ENCODE data around the gene TDRD10. TPM values are rescaled to one million over a fixed set of nuclear protein-coding genes. Genes with fewer than 3 reads are reported as not detected.

Gene TDRD10
- total RNA-seq, 1 donor from 2014 or later = 4.9 TPM

GRCh38 chr1:154550657-154551056 lies 48.6 kb downstream of the TDRD10 start:
- Histone ChIP-seq H3K4me1 (peaks cover 31% of the 10 kb centered on the region), H3K9me3 (no peaks in the 10 kb centered on the region), H3K36me3 (peaks cover 0 to 64% of the 10 kb centered on the region in 2 donors), H3K27ac (no peak overlapping the region), H3K4me3 (no peak overlapping the region), H3K27me3 (no peaks in the 10 kb centered on the region)
- TF ChIP-seq POLR2A (IDR thresholded peaks at IDR 0.05) = no peak
- TF ChIP-seq, protein P1, sequence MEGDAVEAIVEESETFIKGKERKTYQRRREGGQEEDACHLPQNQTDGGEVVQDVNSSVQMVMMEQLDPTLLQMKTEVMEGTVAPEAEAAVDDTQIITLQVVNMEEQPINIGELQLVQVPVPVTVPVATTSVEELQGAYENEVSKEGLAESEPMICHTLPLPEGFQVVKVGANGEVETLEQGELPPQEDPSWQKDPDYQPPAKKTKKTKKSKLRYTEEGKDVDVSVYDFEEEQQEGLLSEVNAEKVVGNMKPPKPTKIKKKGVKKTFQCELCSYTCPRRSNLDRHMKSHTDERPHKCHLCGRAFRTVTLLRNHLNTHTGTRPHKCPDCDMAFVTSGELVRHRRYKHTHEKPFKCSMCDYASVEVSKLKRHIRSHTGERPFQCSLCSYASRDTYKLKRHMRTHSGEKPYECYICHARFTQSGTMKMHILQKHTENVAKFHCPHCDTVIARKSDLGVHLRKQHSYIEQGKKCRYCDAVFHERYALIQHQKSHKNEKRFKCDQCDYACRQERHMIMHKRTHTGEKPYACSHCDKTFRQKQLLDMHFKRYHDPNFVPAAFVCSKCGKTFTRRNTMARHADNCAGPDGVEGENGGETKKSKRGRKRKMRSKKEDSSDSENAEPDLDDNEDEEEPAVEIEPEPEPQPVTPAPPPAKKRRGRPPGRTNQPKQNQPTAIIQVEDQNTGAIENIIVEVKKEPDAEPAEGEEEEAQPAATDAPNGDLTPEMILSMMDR (IDR thresholded peaks at IDR 0.05) = no peak
- TF ChIP-seq POLR2AphosphoS5 (IDR thresholded peaks at IDR 0.05; ENCODE audit: insufficient read depth in 1 of 2, low read depth in 1 of 2) = no peak
- DNase-seq (ENCODE audit: extremely low spot score in 2 of 2) = no peak
- intact Hi-C loops (cut with DNase I) = loop anchor here (10.0 kb wide), 1 partner anchor 146 kb away; the partner anchor contains the start of gene IL6R

DNA sequence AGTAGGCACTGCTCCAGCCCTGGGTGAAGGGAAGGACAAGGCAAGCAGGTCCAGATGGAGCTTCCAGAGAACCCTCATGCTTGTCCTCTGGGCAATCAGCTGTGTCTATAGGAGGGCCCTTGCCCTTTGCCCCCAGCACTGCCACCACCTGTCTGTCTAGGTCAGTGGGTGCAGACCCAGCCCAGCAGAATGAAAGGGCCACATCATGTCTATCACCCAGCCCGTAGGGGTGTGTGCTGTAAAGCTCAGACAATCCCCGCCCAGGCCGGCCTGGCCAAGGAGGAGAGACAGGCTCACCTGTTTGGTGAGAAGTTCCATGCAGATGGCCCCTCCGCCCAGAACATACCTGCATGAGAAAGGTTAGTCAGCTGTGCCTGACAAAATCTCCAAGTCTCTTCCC lies 49.5 kb downstream of the TDRD10 start:
- no peak overlapping the region for H3K27ac ChIP-seq
- intact Hi-C loops (cut with DNase I) = loop anchor here (10.0 kb wide), 1 partner anchor 147 kb away; the partner anchor contains the start of gene IL6R
- H3K4me3 ChIP-seq = no peak overlapping the region
- H3K36me3 ChIP-seq = peaks cover 0 to 65% of the 10 kb centered on the region in 2 donors
- no peak for DNase-seq (ENCODE audit: extremely low spot score in 2 of 2)
- H3K9me3 ChIP-seq = no peaks in the 10 kb centered on the region
- no peaks in the 10 kb centered on the region for H3K27me3 ChIP-seq
- TF ChIP-seq POLR2A (IDR thresholded peaks at IDR 0.05) (no peak), POLR2AphosphoS5 (IDR thresholded peaks at IDR 0.05; ENCODE audit: insufficient read depth in 1 of 2, low read depth in 1 of 2) (no peak)
- TF ChIP-seq, protein P1 (IDR thresholded peaks at IDR 0.05) = no peak
- H3K4me1 ChIP-seq = peaks cover 39% of the 10 kb centered on the region

GRCh38 chr1:154552036-154552435 lies 50.0 kb downstream of the TDRD10 start:
- H3K4me1 ChIP-seq = peaks cover 41% of the 10 kb centered on the region
- H3K4me3 ChIP-seq = no peak overlapping the region
- H3K27ac ChIP-seq = no peak overlapping the region
- no peaks in the 10 kb centered on the region for H3K27me3 ChIP-seq
- TF ChIP-seq, protein P1 (IDR thresholded peaks at IDR 0.05) = no peak
- TF ChIP-seq POLR2AphosphoS5 (IDR thresholded peaks at IDR 0.05; ENCODE audit: insufficient read depth in 1 of 2, low read depth in 1 of 2) (no peak), POLR2A (IDR thresholded peaks at IDR 0.05) (no peak)
- intact Hi-C loops (cut with DNase I) = loop anchor here (10.0 kb wide), 1 partner anchor 147 kb away; the partner anchor contains the start of gene IL6R
- DNase-seq (ENCODE audit: extremely low spot score in 2 of 2) = no peak
- peaks cover 0 to 65% of the 10 kb centered on the region in 2 donors for H3K36me3 ChIP-seq
- H3K9me3 ChIP-seq = no peaks in the 10 kb centered on the region

DNA sequence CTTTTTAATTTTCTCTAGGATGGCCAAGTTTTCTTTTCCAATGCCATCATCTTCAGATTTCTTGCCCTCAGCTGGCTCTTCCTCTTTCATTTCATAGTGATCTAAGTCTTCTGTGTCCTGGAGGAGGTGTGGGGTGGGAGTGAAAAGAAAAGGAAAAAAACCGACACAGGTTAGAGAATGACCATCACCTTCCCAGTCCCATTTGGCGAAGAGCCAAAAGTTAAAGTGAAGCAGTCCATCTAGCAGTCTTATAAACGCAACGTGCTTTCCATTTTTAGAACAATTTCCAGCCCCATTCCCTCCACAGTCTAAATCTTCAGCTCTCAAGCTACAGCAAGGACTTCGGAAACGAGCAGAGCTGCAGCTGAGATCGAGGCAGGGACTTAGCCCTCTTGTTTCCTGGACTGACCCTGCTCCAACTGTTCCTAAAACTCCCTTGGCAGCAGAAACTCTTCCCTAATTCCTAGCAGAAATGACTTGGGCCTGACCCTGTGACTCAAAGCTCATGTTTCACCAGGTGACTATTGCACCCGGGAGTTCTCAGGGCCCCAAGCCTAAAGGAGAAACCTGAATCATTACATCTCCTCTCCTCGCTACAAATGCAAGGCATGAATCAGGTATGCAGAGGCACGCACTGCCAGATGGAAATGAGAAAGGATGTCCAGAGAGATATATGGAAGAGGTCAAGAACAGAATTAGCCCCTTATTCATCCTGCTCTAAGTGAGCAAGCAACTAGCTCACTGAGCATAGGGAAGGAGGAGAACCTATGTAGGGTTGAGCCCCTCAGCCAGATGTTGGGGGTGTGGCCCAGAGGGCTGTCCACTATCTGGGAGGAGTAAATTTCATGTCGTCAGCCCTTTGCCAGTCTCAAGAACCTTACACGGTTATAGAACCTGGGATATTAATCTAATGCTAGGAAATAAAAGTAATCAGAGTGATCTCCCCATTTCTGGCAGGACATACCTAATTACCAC lies 51.3 kb downstream of the TDRD10 start:
- no peaks in the 10 kb centered on the region for H3K27me3 ChIP-seq
- no peaks in the 10 kb centered on the region for H3K9me3 ChIP-seq
- H3K27ac ChIP-seq = peak overlapping the region; percentile 22
- peaks cover 38% of the 10 kb centered on the region for H3K4me1 ChIP-seq
- TF ChIP-seq POLR2A (IDR thresholded peaks at IDR 0.05) (no peak), POLR2AphosphoS5 (IDR thresholded peaks at IDR 0.05; ENCODE audit: insufficient read depth in 1 of 2, low read depth in 1 of 2) (no peak)
- TF ChIP-seq, protein P1 (IDR thresholded peaks at IDR 0.05) = no peak
- H3K4me3 ChIP-seq = no peak overlapping the region
- no peak for DNase-seq (ENCODE audit: extremely low spot score in 2 of 2)
- intact Hi-C loops (cut with DNase I) = loop anchor here (10.0 kb wide), 1 partner anchor 149 kb away; the partner anchor contains the start of gene IL6R
- peaks cover 0 to 65% of the 10 kb centered on the region in 2 donors for H3K36me3 ChIP-seq

Data from vagina (tissue), 2 donors.